ENCODE measurements around the gene JARID2.
A peak's percentile ranks its signal among the peaks of the same experiment; 100 is the strongest.
"Not testable (repeated sequence)": the region's sequence is repeated elsewhere in the genome, so short reads cannot be mapped to it uniquely, and the experiment has no call there.

JARID2 gene

DNA sequence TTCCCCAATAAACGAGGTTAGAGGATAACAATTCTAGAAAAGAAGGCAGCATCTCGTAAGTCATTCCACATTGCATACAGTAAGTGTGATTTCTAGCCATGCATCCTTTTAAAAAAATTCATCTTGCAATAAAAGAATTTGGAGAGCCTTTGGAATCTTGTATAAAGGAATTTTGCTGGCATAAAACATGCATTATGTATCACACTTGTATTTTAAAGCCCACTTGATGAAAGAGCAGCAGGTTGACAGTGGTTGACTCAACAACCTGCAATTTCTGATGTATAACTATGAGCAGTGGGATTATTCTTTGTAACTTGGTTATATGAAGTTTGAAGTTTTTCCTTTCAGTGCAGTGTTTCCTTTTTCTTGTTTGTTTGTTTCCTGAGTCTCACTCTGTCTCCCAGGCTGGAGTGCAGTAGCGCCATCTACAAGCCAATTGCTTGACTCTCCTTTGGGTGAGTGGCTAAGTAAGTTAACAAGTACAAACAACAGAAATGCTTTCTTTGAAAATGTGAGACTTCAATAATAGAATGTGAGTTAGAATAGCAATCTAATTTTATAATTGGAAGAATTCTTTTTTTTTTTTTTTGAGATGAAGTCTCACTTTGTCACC is 39.9 kb downstream of the JARID2 start:
- TF ChIP-seq, protein P1, sequence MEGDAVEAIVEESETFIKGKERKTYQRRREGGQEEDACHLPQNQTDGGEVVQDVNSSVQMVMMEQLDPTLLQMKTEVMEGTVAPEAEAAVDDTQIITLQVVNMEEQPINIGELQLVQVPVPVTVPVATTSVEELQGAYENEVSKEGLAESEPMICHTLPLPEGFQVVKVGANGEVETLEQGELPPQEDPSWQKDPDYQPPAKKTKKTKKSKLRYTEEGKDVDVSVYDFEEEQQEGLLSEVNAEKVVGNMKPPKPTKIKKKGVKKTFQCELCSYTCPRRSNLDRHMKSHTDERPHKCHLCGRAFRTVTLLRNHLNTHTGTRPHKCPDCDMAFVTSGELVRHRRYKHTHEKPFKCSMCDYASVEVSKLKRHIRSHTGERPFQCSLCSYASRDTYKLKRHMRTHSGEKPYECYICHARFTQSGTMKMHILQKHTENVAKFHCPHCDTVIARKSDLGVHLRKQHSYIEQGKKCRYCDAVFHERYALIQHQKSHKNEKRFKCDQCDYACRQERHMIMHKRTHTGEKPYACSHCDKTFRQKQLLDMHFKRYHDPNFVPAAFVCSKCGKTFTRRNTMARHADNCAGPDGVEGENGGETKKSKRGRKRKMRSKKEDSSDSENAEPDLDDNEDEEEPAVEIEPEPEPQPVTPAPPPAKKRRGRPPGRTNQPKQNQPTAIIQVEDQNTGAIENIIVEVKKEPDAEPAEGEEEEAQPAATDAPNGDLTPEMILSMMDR (conservative IDR thresholded peaks at IDR 0.05; ENCODE audit: low read depth), result no peak
- POLR2A ChIA-PET (ENCODE audit: low non-redundant PET), result no interaction called here

DNA sequence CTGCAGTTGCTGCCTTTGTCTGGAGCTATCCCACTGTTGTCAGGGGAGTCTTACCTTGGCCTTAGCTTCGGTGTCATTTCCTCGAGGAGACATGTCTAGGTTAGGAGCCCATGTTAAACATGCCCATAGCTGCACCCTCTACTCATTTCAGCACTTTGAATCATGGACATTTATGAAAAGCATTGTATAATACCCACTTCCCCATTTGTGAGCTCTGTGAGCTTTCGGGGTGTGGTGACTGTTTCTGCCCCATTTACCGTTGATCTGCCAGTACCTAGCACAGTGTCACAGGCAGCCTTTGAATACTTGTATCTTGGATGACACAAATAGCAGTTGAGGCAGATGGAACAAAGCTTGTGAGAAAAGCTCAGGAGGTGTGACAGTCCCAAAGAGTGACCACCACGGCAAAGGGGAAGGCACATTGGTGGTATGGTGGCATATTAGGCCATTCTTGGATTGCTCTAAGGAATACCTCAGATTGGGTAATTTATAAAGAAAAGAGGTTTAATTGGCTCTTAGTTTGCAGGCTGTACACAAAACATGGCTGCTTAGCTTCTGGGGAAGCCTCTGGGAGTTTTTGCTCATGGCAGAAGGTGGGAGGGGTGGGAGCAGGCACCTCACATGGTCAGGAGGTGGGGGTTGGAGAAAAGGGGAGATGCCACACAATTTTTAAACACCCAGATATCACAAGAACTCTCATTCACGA is 42.0 kb downstream of the JARID2 start:
- DNase-seq (ENCODE audit: low spot score), result no peak

More for the DNA sequence above, 39.9 kb downstream of the JARID2 start:
- no peak overlapping the region for H3K27ac ChIP-seq
- CTCF ChIA-PET, result no interaction called here
- DNase-seq (ENCODE audit: low spot score), result no peak

DNA sequence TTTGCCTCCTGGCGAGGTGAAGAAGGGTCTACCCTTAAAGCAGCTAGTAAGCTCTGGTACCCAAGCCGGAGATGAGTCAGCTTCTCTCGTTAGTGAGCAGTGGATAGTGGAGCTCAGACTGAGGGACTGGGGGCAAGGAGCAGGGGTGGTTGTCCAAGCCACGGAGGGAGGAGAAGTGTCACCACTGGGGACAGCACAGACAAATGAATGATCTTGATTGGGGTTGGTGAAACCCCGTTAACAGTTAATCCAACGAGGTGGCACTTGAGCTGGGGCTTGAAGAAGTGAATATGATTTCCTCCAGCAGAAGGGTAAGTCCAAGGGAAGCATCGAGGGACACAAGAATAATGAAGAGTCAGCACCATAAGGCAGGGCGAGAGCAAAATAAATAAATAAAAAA is 43.0 kb downstream of the JARID2 start:
- POLR2A ChIA-PET (ENCODE audit: low non-redundant PET), result no interaction called here
- CTCF ChIA-PET, result interaction anchor here (0.7 kb wide), 1 partner anchor 132 kb away, joined by 3 read pairs; no protein-coding TSS in a partner anchor
- TF ChIP-seq, protein P1 (conservative IDR thresholded peaks at IDR 0.05; ENCODE audit: low read depth), result no peak
- DNase-seq (ENCODE audit: low spot score), result no peak
- H3K27ac ChIP-seq, result no peak overlapping the region

More for the DNA sequence above, 42.0 kb downstream of the JARID2 start:
- POLR2A ChIA-PET (ENCODE audit: low non-redundant PET), result no interaction called here
- H3K27ac ChIP-seq, result no peak overlapping the region
- TF ChIP-seq, protein P1 (conservative IDR thresholded peaks at IDR 0.05; ENCODE audit: low read depth), result no peak
- CTCF ChIA-PET, result interaction anchor here (0.6 kb wide), 1 partner anchor 168 kb away, joined by 3 read pairs; no protein-coding TSS in a partner anchor

DNA sequence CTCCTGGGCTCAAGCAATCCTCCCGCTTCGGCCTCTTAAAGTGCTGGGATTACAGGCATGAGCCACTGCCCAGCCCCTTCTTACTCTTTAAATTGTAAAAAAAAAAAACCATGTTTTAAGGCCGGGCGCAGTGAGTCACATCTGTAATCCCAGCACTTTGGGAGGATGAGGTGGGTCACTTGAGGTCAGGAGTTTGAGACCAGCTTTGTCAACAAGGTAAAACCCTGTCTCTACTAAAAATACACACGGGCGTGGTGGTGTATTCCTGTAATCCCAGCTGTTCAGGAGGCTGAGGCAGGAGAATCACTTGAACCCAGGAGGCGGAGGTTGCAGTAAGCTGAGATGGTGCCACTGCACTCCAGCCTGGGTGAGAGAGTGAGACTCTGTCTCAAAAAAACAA is 43.6 kb downstream of the JARID2 start:
- peak overlapping the region; percentile 31 for H3K27ac ChIP-seq
- POLR2A ChIA-PET (ENCODE audit: low non-redundant PET); DNase-seq (ENCODE audit: low spot score): not testable (repeated sequence)
- CTCF ChIA-PET, result interaction anchor here (0.7 kb wide), 1 partner anchor 132 kb away, joined by 3 read pairs; no protein-coding TSS in a partner anchor

DNA sequence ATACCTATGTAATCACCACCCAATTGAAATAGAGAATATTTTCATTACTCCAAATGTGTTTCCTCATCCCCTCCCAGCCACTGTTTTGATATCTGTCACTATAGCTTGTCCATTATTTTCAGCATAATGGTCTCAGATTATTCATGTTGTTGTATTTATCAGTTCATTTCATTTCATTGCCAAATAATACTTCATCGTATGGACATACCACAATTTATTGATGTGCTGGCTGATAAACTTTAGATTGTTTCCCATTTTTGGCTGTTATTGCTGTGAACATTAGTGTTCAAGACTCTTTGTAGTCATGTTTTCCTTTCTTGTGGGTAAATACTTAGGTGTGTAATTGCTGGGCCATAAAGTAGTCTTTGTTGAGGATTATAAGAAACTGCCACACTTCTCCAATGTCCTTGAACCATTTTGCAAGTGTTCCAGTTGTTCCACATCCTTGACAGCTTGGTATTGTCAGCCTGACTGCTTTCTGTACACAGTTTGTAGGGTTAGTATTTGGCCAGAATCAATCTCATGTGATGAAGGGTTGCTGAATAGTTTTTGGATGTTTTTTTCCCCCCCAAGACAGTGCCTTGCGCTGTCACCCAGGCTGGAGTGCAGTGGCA is 44.3 kb downstream of the JARID2 start:
- ChIA-PET POLR2A (ENCODE audit: low non-redundant PET) (no interaction called here), CTCF (no interaction called here)
- TF ChIP-seq, protein P1 (conservative IDR thresholded peaks at IDR 0.05; ENCODE audit: low read depth), result no peak
- no peak for DNase-seq (ENCODE audit: low spot score)
- peak overlapping the region; percentile 48 for H3K27ac ChIP-seq

DNA sequence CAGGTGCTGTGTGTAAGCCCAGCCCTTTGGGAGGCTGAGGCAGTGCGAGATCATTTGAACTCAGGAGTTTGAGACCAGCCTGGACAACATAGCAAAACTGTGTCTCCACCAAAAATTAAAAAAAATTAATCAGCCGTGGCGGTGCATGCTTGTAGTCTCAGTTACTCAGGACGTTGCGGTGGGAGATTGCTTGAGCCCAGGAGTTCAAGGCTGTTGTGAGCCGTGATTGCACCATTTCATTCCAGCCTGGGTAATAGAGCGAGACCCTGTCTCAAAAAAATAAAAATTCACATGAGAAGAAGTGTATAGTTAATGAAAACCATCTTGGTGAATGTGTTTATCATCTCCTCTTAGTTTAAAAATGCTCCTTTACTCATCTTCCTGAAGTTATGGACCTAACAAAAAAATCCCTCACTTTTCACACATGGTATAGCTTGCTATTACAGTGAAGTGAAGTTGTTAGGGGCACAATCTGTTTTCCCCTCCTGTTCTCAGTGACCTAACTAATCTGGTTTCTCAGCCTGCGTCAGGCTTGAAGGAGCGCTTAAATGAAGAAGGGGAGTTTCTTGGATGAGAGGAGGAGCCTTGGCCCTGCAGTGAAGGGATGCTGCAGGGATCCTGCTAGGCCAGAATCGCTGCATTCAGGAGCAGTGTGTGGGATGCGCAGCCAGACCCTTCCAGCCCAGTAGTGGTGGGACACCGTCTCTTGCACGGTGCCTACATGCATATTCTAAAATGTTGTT is 45.3 kb downstream of the JARID2 start:
- DNase-seq (ENCODE audit: low spot score), result no peak
- peak overlapping the region; percentile 48 for H3K27ac ChIP-seq
- POLR2A ChIA-PET (ENCODE audit: low non-redundant PET), result no interaction called here
- TF ChIP-seq, protein P1 (conservative IDR thresholded peaks at IDR 0.05; ENCODE audit: low read depth), result no peak
- CTCF ChIA-PET, result no interaction called here

Data from RWPE1 (cell line).